GM18858 (cell line): ENCODE data around the gene ANK3.

Experiments
- ATAC-seq: cut with Tn5 transposase; IDR thresholded peaks from one replicate; pipeline ENCODE4 v1.9.1; 2021; ENCODE audit not compliant: unreplicated experiment

Gene ANK3

GRCh38 chr10:60188548-60188947 is 201.1 kb downstream of the ANK3 start:
- no peak for ATAC-seq

- ATAC-seq, result no peak
Observed at GRCh38 chr10:60187691-60188090, 202.0 kb downstream of the ANK3 start.

DNA sequence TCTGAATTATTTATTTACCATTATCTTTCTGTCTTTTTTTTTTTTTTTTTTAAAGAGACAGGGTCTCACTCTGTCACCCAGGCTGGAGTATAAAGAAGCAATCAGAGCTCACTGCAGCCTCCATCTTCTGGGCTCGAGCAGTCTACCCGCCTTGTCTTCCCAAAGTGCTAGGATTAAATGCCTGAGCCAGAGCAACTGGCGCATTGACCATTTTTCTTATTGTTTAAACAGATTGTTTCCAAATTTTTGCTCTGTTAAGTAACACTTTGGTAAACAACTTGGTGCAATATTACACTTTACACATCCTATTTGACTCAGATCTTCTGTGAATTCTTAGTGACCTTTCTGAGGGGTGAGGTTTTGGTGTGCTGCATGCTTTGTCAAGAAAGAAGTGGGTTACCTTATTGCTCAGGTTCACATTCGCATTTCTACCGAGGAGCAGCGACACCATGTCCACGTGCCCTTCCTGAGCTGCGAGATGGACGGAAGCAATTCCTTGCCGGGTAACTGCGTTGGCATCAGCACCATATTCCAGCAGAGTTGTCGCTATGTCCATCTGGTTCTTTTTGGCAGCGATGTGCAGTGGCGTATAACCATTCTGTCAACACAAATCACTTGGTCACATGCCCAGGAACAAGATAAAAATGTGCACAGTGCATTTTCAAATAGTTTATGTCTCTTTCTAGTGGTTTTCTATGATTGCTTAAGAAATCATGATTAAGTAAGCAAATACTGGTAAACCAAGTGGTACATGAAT is 203.2 kb downstream of the ANK3 start:
- no peak for ATAC-seq

- no peak for ATAC-seq
Observed at GRCh38 chr10:60185421-60185820, 204.3 kb downstream of the ANK3 start.

DNA sequence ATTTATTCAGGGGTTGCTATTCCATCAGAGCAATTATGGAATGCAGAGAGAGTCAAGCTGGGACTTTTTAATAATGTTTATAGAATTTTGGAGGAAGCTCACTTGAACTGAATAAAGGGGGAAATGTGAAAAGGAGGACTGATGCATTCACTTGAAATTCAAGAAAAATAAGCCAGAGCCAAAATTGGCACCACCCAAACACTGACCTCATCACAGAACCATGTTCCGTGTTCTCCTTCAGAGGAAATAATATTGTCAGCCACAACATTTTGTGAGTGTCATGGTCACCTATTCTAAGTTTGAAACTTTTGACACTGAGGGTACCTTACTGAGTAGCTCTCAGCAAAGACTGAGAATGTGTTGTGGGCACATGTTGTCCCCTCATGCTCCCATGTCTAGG is 207.0 kb downstream of the ANK3 start:
- ATAC-seq, result no peak

- no peak for ATAC-seq
Observed at GRCh38 chr10:60176925-60177324, 212.8 kb downstream of the ANK3 start.

- ATAC-seq, result no peak
Observed at GRCh38 chr10:60175441-60175971, 214.2 kb downstream of the ANK3 start.

GRCh38 chr10:60172363-60172990 is 217.2 kb downstream of the ANK3 start:
- ATAC-seq, result no peak

GRCh38 chr10:60171436-60172013 is 218.2 kb downstream of the ANK3 start:
- ATAC-seq, result no peak

DNA sequence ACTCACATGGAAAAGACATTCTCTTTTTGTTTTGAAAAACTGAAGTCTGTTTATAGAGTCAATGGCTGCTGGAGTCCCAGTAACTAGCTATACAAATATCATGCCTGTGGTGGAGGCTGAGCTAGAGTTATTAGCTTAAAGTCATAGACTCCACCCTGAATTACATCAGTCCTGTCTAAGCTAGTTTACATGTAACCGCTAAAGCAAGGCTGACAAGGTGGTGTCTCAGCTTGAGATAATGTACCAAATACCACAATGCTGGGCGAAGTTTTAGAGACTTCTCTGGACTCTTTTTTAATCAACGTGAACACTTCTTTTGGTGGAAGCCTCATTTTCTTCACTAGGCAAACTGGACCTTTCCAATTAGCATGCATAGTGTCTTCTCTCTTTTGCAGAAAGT is 219.4 kb downstream of the ANK3 start:
- ATAC-seq, result no peak

DNA sequence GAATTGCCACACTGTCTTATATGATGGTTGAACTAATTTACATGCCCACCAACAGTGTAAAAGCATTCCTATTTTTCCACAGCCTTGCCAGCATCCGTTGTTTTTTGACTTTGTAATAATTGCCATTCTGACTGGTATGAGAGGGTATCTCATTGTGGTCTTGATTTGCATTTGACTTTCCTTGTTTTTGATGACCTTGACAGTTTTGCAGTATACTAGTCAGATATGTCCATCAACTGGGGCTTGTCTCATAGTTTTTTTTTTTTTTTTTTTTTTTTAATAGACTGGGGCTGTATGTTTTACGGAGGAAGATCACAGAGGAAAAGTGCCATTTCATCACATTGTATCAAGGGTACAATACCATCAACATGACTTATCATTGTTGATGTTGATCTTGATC is 220.6 kb downstream of the ANK3 start:
- no peak for ATAC-seq

DNA sequence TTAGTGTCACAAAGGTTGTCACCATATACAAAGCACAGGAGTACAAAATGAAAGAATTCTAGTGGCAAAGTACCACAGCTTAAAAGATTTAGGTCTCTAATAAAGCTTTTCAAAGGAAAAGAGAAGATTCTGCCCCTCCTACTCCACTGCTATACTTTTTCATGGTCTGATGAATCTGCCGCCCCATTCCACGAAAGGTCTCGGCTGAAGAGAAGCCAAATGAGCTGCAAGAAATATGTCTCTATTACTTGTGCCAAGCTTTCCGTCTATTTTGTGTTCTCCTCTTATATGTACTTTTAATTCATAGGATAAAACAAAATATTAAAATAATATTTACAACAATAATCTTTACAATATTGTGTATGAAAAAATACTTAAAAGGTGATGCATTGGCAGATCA is 222.6 kb downstream of the ANK3 start:
- ATAC-seq, result no peak

DNA sequence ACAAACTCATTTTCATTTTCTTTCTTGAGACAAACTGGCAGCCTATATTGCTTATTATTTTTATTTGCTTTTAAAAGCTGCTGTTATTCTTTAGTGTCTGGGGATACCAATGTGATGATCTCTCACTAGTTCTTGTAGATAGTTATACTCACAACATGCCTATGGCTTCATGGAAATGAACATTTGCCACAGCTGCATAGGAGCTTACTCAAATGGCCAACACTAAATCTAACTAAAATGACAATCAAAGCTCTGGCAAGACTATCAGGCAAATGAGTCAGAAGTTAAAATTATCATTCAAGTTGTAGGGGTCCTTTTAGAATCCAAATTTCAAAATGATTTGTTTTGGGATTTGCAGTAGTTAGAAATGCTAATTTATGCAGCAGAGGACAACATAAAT is 225.9 kb downstream of the ANK3 start:
- no peak for ATAC-seq

GRCh38 chr10:60162631-60163030 is 227.0 kb downstream of the ANK3 start:
- no peak for ATAC-seq

DNA sequence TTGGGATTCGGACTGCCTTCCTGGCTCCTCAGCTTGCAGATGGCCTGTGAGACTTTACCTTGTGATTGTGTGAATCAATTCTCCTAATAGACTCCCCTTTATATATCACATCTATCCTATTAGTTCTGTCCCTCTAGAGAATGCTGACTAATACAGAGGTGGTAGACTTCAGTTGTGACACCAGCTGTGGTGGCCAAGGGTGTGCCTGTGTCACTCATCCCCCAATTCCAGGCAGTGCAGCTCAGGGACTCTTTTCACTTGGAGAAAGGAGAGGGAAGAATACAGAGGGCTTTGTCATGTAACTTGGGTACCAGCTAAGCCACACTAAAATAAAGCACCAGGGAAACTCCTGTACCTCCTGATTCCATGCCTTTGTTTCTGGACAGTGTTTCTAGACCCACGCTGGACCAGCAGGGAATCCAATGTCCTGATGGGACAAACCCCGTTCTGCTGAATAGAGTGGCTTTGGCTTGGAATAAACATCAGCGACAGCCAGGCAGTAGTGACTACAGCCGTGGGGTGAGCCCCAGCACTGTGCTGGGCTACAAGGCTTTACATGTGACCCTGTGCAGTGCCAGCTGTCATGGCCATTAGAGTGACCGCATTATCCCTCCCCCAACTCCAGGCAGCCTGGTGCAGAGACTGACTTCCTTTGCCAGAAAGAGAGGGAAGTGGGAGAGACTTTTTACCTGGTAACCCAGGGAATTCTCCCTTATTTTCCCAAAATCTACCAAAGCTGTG is 233.6 kb downstream of the ANK3 start:
- no peak for ATAC-seq

GRCh38 chr10:60155099-60155877 is 234.4 kb downstream of the ANK3 start:
- ATAC-seq, result no peak

DNA sequence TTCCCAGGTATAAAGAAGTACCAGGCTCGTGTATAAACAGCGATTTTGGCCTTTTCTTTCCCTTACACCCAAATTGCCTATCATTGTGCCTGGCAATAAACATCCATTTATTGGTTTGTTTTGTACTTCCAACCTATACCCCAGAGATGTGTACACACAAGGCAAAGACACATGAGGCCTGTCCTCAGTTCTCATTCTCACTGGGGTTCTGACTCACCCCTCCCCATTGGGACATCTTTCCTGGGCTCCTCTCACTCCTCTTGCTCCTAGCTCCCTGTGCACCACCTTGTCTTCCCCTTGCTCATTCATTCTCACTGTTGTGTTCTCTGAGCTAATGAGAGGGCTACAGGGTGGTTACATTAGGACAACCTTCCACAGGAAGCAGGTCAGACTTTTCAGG is 240.7 kb downstream of the ANK3 start:
- ATAC-seq, result no peak

GRCh38 chr10:60148266-60148840 is 241.3 kb downstream of the ANK3 start:
- ATAC-seq, result no peak

GRCh38 chr10:60147576-60148265 is 242.0 kb downstream of the ANK3 start:
- ATAC-seq, result no peak

DNA sequence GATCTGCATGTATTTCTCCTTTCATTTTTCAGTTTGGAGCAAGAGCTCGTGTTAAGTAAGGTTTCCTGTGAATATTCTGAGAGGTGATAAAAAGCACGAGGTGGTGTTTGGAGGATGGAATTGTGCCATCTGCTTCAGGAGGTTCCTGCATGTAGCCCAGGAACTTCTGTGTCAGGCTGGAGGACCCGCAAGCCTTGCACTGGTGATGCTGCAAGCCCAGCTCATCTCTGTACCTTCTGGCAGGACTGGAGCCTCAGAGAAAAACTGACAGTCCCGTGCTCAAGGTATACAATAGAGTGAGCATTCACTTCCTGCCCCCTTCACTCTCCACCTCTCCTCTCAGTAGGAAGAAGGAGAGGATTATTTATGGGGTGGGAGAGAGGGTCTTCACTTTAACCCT is 242.7 kb downstream of the ANK3 start:
- ATAC-seq, result no peak
